ENCODE measurements around the gene NDUFV3. TPM values are rescaled to one million over a fixed set of nuclear protein-coding genes. Genes with fewer than 3 reads are reported as not detected.

Gene NDUFV3
- total RNA-seq, 1 donor from 2014 or later, result 41.3 TPM

GRCh38 chr21:42854246-42855010 is 38.7 kb upstream of the NDUFV3 start:
- DNase-seq (ENCODE audit: extremely low spot score, unreplicated experiment), result no peak
- peaks cover 28% of the 10 kb centered on the region for H3K36me3 Mint-ChIP-seq (ENCODE audit: unreplicated experiment)
- no peaks in the 10 kb centered on the region for H3K9me3 Mint-ChIP-seq (ENCODE audit: unreplicated experiment)
- H3K4me1 Mint-ChIP-seq (ENCODE audit: unreplicated experiment), result no peaks in the 10 kb centered on the region
- no peak overlapping the region for H3K4me3 Mint-ChIP-seq (ENCODE audit: unreplicated experiment)
- H3K27ac Mint-ChIP-seq (ENCODE audit: unreplicated experiment), result no peak overlapping the region
- no peak for TF ChIP-seq CTCF (IDR thresholded peaks at IDR 0.05)
- no peaks in the 10 kb centered on the region for H3K27me3 Mint-ChIP-seq (ENCODE audit: unreplicated experiment)

GRCh38 chr21:42855171-42855936 is 37.8 kb upstream of the NDUFV3 start:
- H3K9me3 Mint-ChIP-seq (ENCODE audit: unreplicated experiment), result no peaks in the 10 kb centered on the region
- no peak overlapping the region for H3K4me3 Mint-ChIP-seq (ENCODE audit: unreplicated experiment)
- H3K27ac Mint-ChIP-seq (ENCODE audit: unreplicated experiment), result no peak overlapping the region
- TF ChIP-seq CTCF (IDR thresholded peaks at IDR 0.05), result no peak
- peaks cover 29% of the 10 kb centered on the region for H3K36me3 Mint-ChIP-seq (ENCODE audit: unreplicated experiment)
- no peak for DNase-seq (ENCODE audit: extremely low spot score, unreplicated experiment)
- H3K27me3 Mint-ChIP-seq (ENCODE audit: unreplicated experiment), result no peaks in the 10 kb centered on the region
- no peaks in the 10 kb centered on the region for H3K4me1 Mint-ChIP-seq (ENCODE audit: unreplicated experiment)

- H3K27ac Mint-ChIP-seq (ENCODE audit: unreplicated experiment), result no peak overlapping the region
- peaks cover 32% of the 10 kb centered on the region for H3K36me3 Mint-ChIP-seq (ENCODE audit: unreplicated experiment)
- no peaks in the 10 kb centered on the region for H3K27me3 Mint-ChIP-seq (ENCODE audit: unreplicated experiment)
- H3K4me1 Mint-ChIP-seq (ENCODE audit: unreplicated experiment), result no peaks in the 10 kb centered on the region
- H3K4me3 Mint-ChIP-seq (ENCODE audit: unreplicated experiment), result no peak overlapping the region
- no peak for TF ChIP-seq CTCF (IDR thresholded peaks at IDR 0.05)
- DNase-seq (ENCODE audit: extremely low spot score, unreplicated experiment), result no peak
- no peaks in the 10 kb centered on the region for H3K9me3 Mint-ChIP-seq (ENCODE audit: unreplicated experiment)
Measured at GRCh38 chr21:42855937-42856335, 37.2 kb upstream of the NDUFV3 start.

GRCh38 chr21:42857216-42857615 is 35.9 kb upstream of the NDUFV3 start:
- DNase-seq (ENCODE audit: extremely low spot score, unreplicated experiment), result no peak
- H3K27me3 Mint-ChIP-seq (ENCODE audit: unreplicated experiment), result no peaks in the 10 kb centered on the region
- no peaks in the 10 kb centered on the region for H3K4me1 Mint-ChIP-seq (ENCODE audit: unreplicated experiment)
- H3K4me3 Mint-ChIP-seq (ENCODE audit: unreplicated experiment), result no peak overlapping the region
- peaks cover 29% of the 10 kb centered on the region for H3K36me3 Mint-ChIP-seq (ENCODE audit: unreplicated experiment)
- TF ChIP-seq CTCF (IDR thresholded peaks at IDR 0.05), result no peak
- H3K9me3 Mint-ChIP-seq (ENCODE audit: unreplicated experiment), result no peaks in the 10 kb centered on the region
- no peak overlapping the region for H3K27ac Mint-ChIP-seq (ENCODE audit: unreplicated experiment)

GRCh38 chr21:42858185-42858847 is 34.8 kb upstream of the NDUFV3 start:
- DNase-seq (ENCODE audit: extremely low spot score, unreplicated experiment), result no peak
- no peak for TF ChIP-seq CTCF (IDR thresholded peaks at IDR 0.05)
- Mint-ChIP-seq H3K4me3 (ENCODE audit: unreplicated experiment) (no peak overlapping the region), H3K27ac (ENCODE audit: unreplicated experiment) (no peak overlapping the region), H3K9me3 (ENCODE audit: unreplicated experiment) (no peaks in the 10 kb centered on the region), H3K36me3 (ENCODE audit: unreplicated experiment) (peaks cover 31% of the 10 kb centered on the region), H3K27me3 (ENCODE audit: unreplicated experiment) (no peaks in the 10 kb centered on the region), H3K4me1 (ENCODE audit: unreplicated experiment) (no peaks in the 10 kb centered on the region)

Data from osteocyte (in vitro differentiated cells).